Esophagus squamous epithelium (tissue), 4 donors: ENCODE measurements around the gene SYTL1.

ENCODE experiments used
- POLR2A ChIP-seq, 4 donors: fragments of 450-650 bp; IDR thresholded peaks; one replicate each; pipeline ENCODE4 v1.6.1; 2017; ENCODE audit warnings: antibody characterized with exemption in 4 of 4, mild to moderate bottlenecking in 4 of 4, moderate library complexity in 3 of 4
- TF ChIP-seq, protein P1 (sequence below), 6 experiments: fragments of 450-650 bp in 4 of 6; fragments of 200-600 bp in 2 of 6; sonication (generic) in 2 of 6; IDR thresholded peaks; one replicate each; pipeline ENCODE4 v1.5.1; 2016 to 2019; ENCODE audit warnings: antibody characterized with exemption in 6 of 6, mild to moderate bottlenecking in 4 of 6, moderate library complexity in 4 of 6

- TF ChIP-seq POLR2A (IDR thresholded peaks at IDR 0.05): no peak
- TF ChIP-seq, protein P1, sequence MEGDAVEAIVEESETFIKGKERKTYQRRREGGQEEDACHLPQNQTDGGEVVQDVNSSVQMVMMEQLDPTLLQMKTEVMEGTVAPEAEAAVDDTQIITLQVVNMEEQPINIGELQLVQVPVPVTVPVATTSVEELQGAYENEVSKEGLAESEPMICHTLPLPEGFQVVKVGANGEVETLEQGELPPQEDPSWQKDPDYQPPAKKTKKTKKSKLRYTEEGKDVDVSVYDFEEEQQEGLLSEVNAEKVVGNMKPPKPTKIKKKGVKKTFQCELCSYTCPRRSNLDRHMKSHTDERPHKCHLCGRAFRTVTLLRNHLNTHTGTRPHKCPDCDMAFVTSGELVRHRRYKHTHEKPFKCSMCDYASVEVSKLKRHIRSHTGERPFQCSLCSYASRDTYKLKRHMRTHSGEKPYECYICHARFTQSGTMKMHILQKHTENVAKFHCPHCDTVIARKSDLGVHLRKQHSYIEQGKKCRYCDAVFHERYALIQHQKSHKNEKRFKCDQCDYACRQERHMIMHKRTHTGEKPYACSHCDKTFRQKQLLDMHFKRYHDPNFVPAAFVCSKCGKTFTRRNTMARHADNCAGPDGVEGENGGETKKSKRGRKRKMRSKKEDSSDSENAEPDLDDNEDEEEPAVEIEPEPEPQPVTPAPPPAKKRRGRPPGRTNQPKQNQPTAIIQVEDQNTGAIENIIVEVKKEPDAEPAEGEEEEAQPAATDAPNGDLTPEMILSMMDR (IDR thresholded peaks at IDR 0.05): no peak
Measured at GRCh38 chr1:27353629-27354028, 11.8 kb downstream of the SYTL1 start.
